Fibroblast of the aortic adventitia (primary cell): ENCODE data around the gene NUCB2. TPM values are rescaled to one million over a fixed set of nuclear protein-coding genes. Genes with fewer than 3 reads are reported as not detected.

ENCODE experiments used
- DNase-seq: peaks from one replicate; pipeline ENCODE4 v3.0.0-alpha.2; 2010; ENCODE audit warnings: low read depth
- H3K4me3 ChIP-seq: 2 replicates; pipeline ENCODE4 v1.5.1; 2011; ENCODE audit warnings: low read depth, mild to moderate bottlenecking, control low read depth, low read length, moderate library complexity
- CTCF ChIP-seq: IDR thresholded peaks from 2 replicates; pipeline ENCODE4 v1.5.1; 2011; ENCODE audit warnings: mild to moderate bottlenecking, low read length, control low read depth, inconsistent platforms; ENCODE audit not compliant: insufficient read depth
- total RNA-seq: library from RNA; depleted of rRNA; stranded (reverse); fragments of >200 nt; gene quantifications from 2 replicates; pipeline ENCODE4 v1.2.3, GENCODE V29; 2012; ENCODE audit warnings: low replicate concordance

NUCB2 gene
- total RNA-seq, 1 donor = 149 TPM

GRCh38 chr11:17333799-17334586 is 57.5 kb downstream of the NUCB2 start:
- no peak for TF ChIP-seq CTCF
- H3K4me3 ChIP-seq = no peak overlapping the region
- DNase-seq = no peak

GRCh38 chr11:17343257-17343656 is 66.7 kb downstream of the NUCB2 start:
- H3K4me3 ChIP-seq = no peak overlapping the region
- DNase-seq = peak; percentile 4
- TF ChIP-seq CTCF = no peak

- no peak for TF ChIP-seq CTCF
- DNase-seq = peak; percentile 92
- H3K4me3 ChIP-seq = no peak overlapping the region
Measured at GRCh38 chr11:17343907-17344306, 67.4 kb downstream of the NUCB2 start.

- no peak for DNase-seq
- H3K4me3 ChIP-seq = no peak overlapping the region
- no peak for TF ChIP-seq CTCF
Measured at GRCh38 chr11:17347676-17348075, 71.1 kb downstream of the NUCB2 start.

- DNase-seq = no peak
- H3K4me3 ChIP-seq = no peak overlapping the region
- no peak for TF ChIP-seq CTCF
Measured at GRCh38 chr11:17350455-17351171, 74.1 kb downstream of the NUCB2 start.

- TF ChIP-seq CTCF = peak; percentile 31
- peak overlapping the region; percentile 70 for H3K4me3 ChIP-seq
Measured at GRCh38 chr11:17351172-17351509, 74.6 kb downstream of the NUCB2 start.

More at GRCh38 chr11:17351172-17351509, 74.6 kb downstream of the NUCB2 start:
- DNase-seq = no peak
